Astrocyte (in vitro differentiated cells and primary cell): Measurements from ENCODE around the gene PTPRK.

ENCODE experiments used
- EZH2 ChIP-seq: IDR thresholded peaks from 2 replicates; pipeline ENCODE4 v1.6.1; 2012; ENCODE audit warnings: mild to moderate bottlenecking, low read length, inconsistent platforms; ENCODE audit not compliant: insufficient read depth
- TF ChIP-seq, protein P1 (sequence below): IDR thresholded peaks from 2 replicates; pipeline ENCODE4 v1.5.1; 2011; ENCODE audit warnings: low read depth, mild to moderate bottlenecking, inconsistent platforms, low read length, moderate library complexity; ENCODE audit not compliant: insufficient read depth

DNA sequence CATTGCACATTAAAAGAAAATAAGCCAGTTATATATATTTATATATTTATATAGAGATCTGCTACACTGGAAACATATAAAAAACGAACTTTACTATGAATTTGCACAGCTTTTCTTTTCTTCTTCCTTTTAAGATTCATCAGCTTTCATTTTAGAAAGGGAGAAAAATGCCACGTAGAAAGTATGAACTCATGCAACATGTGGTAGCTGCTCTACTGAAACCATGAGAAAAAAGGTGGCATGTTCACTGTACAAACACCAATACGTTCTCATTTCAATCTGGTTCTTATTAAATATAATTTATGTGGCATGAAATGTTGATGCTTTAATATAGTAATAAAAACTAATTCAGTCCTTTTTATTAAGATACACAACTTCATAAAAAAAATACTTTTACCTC is 550.7 kb downstream of the PTPRK start:
- TF ChIP-seq, protein P1, sequence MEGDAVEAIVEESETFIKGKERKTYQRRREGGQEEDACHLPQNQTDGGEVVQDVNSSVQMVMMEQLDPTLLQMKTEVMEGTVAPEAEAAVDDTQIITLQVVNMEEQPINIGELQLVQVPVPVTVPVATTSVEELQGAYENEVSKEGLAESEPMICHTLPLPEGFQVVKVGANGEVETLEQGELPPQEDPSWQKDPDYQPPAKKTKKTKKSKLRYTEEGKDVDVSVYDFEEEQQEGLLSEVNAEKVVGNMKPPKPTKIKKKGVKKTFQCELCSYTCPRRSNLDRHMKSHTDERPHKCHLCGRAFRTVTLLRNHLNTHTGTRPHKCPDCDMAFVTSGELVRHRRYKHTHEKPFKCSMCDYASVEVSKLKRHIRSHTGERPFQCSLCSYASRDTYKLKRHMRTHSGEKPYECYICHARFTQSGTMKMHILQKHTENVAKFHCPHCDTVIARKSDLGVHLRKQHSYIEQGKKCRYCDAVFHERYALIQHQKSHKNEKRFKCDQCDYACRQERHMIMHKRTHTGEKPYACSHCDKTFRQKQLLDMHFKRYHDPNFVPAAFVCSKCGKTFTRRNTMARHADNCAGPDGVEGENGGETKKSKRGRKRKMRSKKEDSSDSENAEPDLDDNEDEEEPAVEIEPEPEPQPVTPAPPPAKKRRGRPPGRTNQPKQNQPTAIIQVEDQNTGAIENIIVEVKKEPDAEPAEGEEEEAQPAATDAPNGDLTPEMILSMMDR, result no peak
- TF ChIP-seq EZH2, result no peak
